ENCODE measurements around the gene UBC. TPM values are rescaled to one million over a fixed set of nuclear protein-coding genes. Genes with fewer than 3 reads are reported as not detected.
A peak's percentile ranks its signal among the peaks of the same experiment; 100 is the strongest.

Gene UBC
- total and polyA plus RNA-seq, 9 of the 15 experiments (the other 6 are each of a cell fraction or from before 2014, with no cell fraction given): 533 to 1,153 (median 813) TPM

GRCh38 chr12:124883263-124884130 lies 31.0 kb downstream of the UBC start (continued):
- TF ChIP-seq, protein P1, sequence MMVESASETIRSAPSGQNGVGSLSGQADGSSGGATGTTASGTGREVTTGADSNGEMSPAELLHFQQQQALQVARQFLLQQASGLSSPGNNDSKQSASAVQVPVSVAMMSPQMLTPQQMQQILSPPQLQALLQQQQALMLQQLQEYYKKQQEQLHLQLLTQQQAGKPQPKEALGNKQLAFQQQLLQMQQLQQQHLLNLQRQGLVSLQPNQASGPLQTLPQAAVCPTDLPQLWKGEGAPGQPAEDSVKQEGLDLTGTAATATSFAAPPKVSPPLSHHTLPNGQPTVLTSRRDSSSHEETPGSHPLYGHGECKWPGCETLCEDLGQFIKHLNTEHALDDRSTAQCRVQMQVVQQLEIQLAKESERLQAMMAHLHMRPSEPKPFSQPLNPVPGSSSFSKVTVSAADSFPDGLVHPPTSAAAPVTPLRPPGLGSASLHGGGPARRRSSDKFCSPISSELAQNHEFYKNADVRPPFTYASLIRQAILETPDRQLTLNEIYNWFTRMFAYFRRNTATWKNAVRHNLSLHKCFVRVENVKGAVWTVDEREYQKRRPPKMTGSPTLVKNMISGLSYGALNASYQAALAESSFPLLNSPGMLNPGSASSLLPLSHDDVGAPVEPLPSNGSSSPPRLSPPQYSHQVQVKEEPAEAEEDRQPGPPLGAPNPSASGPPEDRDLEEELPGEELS (CRISPR knock-in tag; IDR thresholded peaks at IDR 0.05; ENCODE audit: borderline replicate concordance): no peak
- TF ChIP-seq IRF9 (tag; IDR thresholded peaks at IDR 0.05) (no peak), ATF7 (IDR thresholded peaks at IDR 0.05) (peak; percentile 15; the same call in 1 of the 2 replicates), FOXP1 (CRISPR knock-in tag; IDR thresholded peaks at IDR 0.05) (no peak), TCF3 (CRISPR knock-in tag; IDR thresholded peaks at IDR 0.05) (no peak), ZNF134 (CRISPR knock-in tag; conservative IDR thresholded peaks at IDR 0.05) (no peak), TARDBP (IDR thresholded peaks at IDR 0.05) (no peak), SUPT5H (IDR thresholded peaks at IDR 0.05) (no peak), PCBP1 (IDR thresholded peaks at IDR 0.05; ENCODE audit: low read depth, low read length, poor library complexity, severe bottlenecking) (no peak), FUS (optimal IDR thresholded peaks at IDR 0.05; ENCODE audit: low read depth, low read length) (no peak), ZNF282 (CRISPR knock-in tag; IDR thresholded peaks at IDR 0.05) (no peak), POLR2H (tag; IDR thresholded peaks at IDR 0.05; ENCODE audit: low read depth) (no peak), HNRNPLL (IDR thresholded peaks at IDR 0.05; ENCODE audit: low read depth, low read length, poor library complexity, severe bottlenecking) (no peak), BHLHE40 (IDR thresholded peaks at IDR 0.05; ENCODE audit: low read length) (no peak), POLR2B (IDR thresholded peaks at IDR 0.05; ENCODE audit: low read depth, partially characterized antibody) (no peak), TFE3 (CRISPR knock-in tag; IDR thresholded peaks at IDR 0.05) (no peak), COPS2 (conservative IDR thresholded peaks at IDR 0.05) (no peak), ZNF121 (CRISPR knock-in tag; conservative IDR thresholded peaks at IDR 0.05) (no peak), MAFG (tag; conservative IDR thresholded peaks at IDR 0.05) (no peak), ZC3H11A (IDR thresholded peaks at IDR 0.05; ENCODE audit: low read depth, low read length) (no peak)
- TF ChIP-seq, protein P2, sequence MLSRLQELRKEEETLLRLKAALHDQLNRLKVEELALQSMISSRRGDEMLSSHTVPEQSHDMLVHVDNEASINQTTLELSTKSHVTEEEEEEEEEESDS (CRISPR knock-in tag; IDR thresholded peaks at IDR 0.05): no peak
- TF ChIP-seq, protein P3, sequence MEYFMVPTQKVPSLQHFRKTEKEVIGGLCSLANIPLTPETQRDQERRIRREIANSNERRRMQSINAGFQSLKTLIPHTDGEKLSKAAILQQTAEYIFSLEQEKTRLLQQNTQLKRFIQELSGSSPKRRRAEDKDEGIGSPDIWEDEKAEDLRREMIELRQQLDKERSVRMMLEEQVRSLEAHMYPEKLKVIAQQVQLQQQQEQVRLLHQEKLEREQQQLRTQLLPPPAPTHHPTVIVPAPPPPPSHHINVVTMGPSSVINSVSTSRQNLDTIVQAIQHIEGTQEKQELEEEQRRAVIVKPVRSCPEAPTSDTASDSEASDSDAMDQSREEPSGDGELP (CRISPR knock-in tag; IDR thresholded peaks at IDR 0.05; ENCODE audit: borderline replicate concordance): no peak
- TF ChIP-seq, protein P4, sequence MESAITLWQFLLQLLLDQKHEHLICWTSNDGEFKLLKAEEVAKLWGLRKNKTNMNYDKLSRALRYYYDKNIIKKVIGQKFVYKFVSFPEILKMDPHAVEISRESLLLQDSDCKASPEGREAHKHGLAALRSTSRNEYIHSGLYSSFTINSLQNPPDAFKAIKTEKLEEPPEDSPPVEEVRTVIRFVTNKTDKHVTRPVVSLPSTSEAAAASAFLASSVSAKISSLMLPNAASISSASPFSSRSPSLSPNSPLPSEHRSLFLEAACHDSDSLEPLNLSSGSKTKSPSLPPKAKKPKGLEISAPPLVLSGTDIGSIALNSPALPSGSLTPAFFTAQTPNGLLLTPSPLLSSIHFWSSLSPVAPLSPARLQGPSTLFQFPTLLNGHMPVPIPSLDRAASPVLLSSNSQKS (CRISPR knock-in tag; IDR thresholded peaks at IDR 0.05): no peak

All from K562 (cell line).